GM23338 (cell line): Measurements from ENCODE around the gene NCOA7. TPM values are rescaled to one million over a fixed set of nuclear protein-coding genes. Genes with fewer than 3 reads are reported as not detected.

Experiments
- CREB1 ChIP-seq: fragments of 250-450 bp; sonication (Bioruptor Pico); IDR thresholded peaks from 2 replicates; pipeline ENCODE4 v1.5.0; 2020; ENCODE audit warnings: low read depth, mild to moderate bottlenecking, moderate library complexity
- EZH2 ChIP-seq: fragments of 200-600 bp; sonication (generic); IDR thresholded peaks from one replicate; pipeline ENCODE4 v1.8.0; 2017; ENCODE audit warnings: antibody characterized with exemption, mild to moderate bottlenecking, low read depth; ENCODE audit not compliant: unreplicated experiment
- JUNB ChIP-seq: IDR thresholded peaks from one replicate; pipeline ENCODE4 v1.6.1; 2016; ENCODE audit warnings: antibody characterized with exemption; ENCODE audit not compliant: unreplicated experiment
- NANOG ChIP-seq: IDR thresholded peaks from 2 replicates; pipeline ENCODE4 v1.6.1; 2016; ENCODE audit warnings: antibody characterized with exemption, borderline replicate concordance
- POLR2AphosphoS5 ChIP-seq: IDR thresholded peaks from 2 replicates; pipeline ENCODE4 v1.6.1; 2016; ENCODE audit warnings: antibody characterized with exemption, low read depth
- ZNF331 ChIP-seq: fragments of 250-450 bp; sonication (Bioruptor Pico); IDR thresholded peaks from 2 replicates; pipeline ENCODE4 v1.5.0; 2020; ENCODE audit warnings: low read depth, mild to moderate bottlenecking, moderate library complexity
- polyA plus RNA-seq: library from polyadenylated mRNA; unstranded; fragments of >200 nt; fragmentation: Nextera tagmentation; extraction: Ambion mirVana; gene quantifications from 2 replicates; pipeline ENCODE4 v1.2.1, GENCODE V29; 2016
- total RNA-seq: library from RNA; depleted of rRNA; stranded (reverse); fragments of >200 nt; shearing (Covaris generic); gene quantifications from 2 replicates; pipeline ENCODE4 v1.2.3, GENCODE V29; 2014
- TF ChIP-seq, protein P1 (sequence below): fragments of 250-450 bp; sonication (Bioruptor Pico); IDR thresholded peaks from 2 replicates; pipeline ENCODE4 v1.5.0; 2020; ENCODE audit warnings: mild to moderate bottlenecking, moderate library complexity
- TF ChIP-seq, protein P2 (sequence below), 2 experiments: fragments of 200-600 bp in 1 of 2; sonication (generic) in 1 of 2; conservative IDR thresholded peaks; 2 replicates each; pipeline versions ENCODE4 v1.5.1 to v1.6.1; 2016 to 2017; ENCODE audit warnings: antibody characterized with exemption in 2 of 2, low read depth in 2 of 2, mild to moderate bottlenecking in 2 of 2, moderate library complexity in 1 of 2

The NCOA7 gene
- total and polyA plus RNA-seq, 2 experiments from 2014 or later: 9.3 to 15.7 TPM

DNA sequence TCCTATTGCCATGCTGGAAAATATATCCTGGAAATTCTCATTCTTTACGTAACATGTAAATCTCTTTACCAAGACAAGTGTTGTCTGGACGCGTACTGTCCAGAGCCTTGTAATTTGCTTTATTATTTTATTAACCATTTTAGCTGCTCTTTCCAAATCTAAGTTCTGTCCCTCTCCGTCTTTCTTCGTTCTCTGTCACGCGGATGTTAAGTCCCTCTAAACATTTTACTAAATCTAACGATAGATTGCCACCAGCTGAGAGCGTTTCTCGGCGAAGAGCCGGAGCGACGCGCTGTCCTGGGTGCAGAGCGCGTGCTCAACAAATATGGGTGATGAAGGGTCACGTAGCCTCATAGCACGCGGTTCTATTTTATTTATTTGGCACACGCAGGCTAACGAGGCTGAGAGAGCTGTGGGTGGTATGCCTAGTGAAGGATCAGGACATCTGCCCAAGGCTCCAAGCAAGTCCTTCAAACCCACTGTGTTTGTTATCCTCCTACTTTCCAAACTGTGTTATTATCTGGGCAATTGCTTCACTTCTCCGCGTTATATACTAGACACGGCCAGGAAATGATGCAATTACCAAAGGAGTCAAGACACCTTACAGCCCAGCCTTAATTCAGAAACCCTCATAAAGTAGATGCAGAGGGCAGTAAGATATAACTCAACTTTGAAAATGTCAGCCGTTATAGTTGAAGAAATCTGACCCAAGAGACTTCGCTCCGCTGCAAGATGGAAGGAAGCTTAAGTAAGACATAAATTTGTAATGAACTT is 10.0 kb upstream of the NCOA7 start (continued):
- TF ChIP-seq, protein P1, sequence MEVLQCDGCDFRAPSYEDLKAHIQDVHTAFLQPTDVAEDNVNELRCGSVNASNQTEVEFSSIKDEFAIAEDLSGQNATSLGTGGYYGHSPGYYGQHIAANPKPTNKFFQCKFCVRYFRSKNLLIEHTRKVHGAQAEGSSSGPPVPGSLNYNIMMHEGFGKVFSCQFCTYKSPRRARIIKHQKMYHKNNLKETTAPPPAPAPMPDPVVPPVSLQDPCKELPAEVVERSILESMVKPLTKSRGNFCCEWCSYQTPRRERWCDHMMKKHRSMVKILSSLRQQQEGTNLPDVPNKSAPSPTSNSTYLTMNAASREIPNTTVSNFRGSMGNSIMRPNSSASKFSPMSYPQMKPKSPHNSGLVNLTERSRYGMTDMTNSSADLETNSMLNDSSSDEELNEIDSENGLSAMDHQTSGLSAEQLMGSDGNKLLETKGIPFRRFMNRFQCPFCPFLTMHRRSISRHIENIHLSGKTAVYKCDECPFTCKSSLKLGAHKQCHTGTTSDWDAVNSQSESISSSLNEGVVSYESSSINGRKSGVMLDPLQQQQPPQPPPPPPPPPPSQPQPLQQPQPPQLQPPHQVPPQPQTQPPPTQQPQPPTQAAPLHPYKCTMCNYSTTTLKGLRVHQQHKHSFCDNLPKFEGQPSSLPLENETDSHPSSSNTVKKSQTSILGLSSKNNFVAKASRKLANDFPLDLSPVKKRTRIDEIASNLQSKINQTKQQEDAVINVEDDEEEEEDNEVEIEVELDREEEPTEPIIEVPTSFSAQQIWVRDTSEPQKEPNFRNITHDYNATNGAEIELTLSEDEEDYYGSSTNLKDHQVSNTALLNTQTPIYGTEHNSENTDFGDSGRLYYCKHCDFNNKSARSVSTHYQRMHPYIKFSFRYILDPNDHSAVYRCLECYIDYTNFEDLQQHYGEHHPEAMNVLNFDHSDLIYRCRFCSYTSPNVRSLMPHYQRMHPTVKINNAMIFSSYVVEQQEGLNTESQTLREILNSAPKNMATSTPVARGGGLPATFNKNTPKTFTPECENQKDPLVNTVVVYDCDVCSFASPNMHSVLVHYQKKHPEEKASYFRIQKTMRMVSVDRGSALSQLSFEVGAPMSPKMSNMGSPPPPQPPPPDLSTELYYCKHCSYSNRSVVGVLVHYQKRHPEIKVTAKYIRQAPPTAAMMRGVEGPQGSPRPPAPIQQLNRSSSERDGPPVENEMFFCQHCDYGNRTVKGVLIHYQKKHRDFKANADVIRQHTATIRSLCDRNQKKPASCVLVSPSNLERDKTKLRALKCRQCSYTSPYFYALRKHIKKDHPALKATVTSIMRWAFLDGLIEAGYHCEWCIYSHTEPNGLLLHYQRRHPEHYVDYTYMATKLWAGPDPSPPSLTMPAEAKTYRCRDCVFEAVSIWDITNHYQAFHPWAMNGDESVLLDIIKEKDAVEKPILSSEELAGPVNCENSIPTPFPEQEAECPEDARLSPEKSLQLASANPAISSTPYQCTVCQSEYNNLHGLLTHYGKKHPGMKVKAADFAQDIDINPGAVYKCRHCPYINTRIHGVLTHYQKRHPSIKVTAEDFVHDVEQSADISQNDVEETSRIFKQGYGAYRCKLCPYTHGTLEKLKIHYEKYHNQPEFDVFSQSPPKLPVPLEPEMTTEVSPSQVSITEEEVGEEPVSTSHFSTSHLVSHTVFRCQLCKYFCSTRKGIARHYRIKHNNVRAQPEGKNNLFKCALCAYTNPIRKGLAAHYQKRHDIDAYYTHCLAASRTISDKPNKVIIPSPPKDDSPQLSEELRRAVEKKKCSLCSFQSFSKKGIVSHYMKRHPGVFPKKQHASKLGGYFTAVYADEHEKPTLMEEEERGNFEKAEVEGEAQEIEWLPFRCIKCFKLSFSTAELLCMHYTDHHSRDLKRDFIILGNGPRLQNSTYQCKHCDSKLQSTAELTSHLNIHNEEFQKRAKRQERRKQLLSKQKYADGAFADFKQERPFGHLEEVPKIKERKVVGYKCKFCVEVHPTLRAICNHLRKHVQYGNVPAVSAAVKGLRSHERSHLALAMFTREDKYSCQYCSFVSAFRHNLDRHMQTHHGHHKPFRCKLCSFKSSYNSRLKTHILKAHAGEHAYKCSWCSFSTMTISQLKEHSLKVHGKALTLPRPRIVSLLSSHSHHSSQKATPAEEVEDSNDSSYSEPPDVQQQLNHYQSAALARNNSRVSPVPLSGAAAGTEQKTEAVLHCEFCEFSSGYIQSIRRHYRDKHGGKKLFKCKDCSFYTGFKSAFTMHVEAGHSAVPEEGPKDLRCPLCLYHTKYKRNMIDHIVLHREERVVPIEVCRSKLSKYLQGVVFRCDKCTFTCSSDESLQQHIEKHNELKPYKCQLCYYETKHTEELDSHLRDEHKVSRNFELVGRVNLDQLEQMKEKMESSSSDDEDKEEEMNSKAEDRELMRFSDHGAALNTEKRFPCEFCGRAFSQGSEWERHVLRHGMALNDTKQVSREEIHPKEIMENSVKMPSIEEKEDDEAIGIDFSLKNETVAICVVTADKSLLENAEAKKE (CRISPR knock-in tag): no peak
- TF ChIP-seq, protein P2, sequence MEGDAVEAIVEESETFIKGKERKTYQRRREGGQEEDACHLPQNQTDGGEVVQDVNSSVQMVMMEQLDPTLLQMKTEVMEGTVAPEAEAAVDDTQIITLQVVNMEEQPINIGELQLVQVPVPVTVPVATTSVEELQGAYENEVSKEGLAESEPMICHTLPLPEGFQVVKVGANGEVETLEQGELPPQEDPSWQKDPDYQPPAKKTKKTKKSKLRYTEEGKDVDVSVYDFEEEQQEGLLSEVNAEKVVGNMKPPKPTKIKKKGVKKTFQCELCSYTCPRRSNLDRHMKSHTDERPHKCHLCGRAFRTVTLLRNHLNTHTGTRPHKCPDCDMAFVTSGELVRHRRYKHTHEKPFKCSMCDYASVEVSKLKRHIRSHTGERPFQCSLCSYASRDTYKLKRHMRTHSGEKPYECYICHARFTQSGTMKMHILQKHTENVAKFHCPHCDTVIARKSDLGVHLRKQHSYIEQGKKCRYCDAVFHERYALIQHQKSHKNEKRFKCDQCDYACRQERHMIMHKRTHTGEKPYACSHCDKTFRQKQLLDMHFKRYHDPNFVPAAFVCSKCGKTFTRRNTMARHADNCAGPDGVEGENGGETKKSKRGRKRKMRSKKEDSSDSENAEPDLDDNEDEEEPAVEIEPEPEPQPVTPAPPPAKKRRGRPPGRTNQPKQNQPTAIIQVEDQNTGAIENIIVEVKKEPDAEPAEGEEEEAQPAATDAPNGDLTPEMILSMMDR (conservative IDR thresholded peaks at IDR 0.05; ENCODE audit: low read depth in 2 of 2): no peak
- TF ChIP-seq ZNF331 (CRISPR knock-in tag) (no peak), POLR2AphosphoS5 (peak; percentile 60), CREB1 (CRISPR knock-in tag) (0 out of 2 replicates have a peak, but pooled peaks have one; percentile 3), NANOG (no peak), JUNB (no peak), EZH2 (no peak)
